Right atrium auricular region (tissue), 2 donors: ENCODE data around the gene BUB1B. TPM values are rescaled to one million over a fixed set of nuclear protein-coding genes. Genes with fewer than 3 reads are reported as not detected.

ENCODE experiments used
- DNase-seq: peaks from one replicate; pipeline ENCODE4 v3.0.0-alpha.2; 2019; ENCODE audit warnings: low spot score
- H3K27ac ChIP-seq, 2 donors: fragments of 200-600 bp; sonication (generic); 1 replicate in 1 of 2; 2 replicates in 1 of 2; pipeline ENCODE4 v1.5.1; 2016 to 2019
- H3K27me3 ChIP-seq, 2 donors: fragments of 200-600 bp; sonication (generic); one replicate each; pipeline versions ENCODE4 v1.5.1 to v1.6.0; 2017 to 2019
- H3K36me3 ChIP-seq: fragments of 200-600 bp; sonication (generic); one replicate; pipeline ENCODE4 v1.5.1; 2016
- H3K4me1 ChIP-seq, 2 donors: fragments of 200-600 bp; sonication (generic); one replicate each; pipeline versions ENCODE4 v1.5.1 to v1.6.0; 2017 to 2019
- H3K4me3 ChIP-seq, 2 donors: fragments of 200-600 bp; sonication (generic); 1 replicate in 1 of 2; 2 replicates in 1 of 2; pipeline ENCODE4 v1.5.1; 2017 to 2019; ENCODE audit warnings: mild to moderate bottlenecking in 1 of 2, moderate library complexity in 1 of 2
- H3K9me3 ChIP-seq, 2 donors: fragments of 200-600 bp; sonication (generic); one replicate each; pipeline ENCODE4 v1.5.1; 2019
- CTCF ChIP-seq, 2 donors: fragments of 200-600 bp; sonication (generic); IDR thresholded peaks; one replicate each; pipeline ENCODE4 v1.5.1; 2019; ENCODE audit warnings: antibody characterized with exemption in 2 of 2
- total RNA-seq, 2 donors: library from RNA; depleted of rRNA; stranded (reverse); fragments of >200 nt; gene quantifications; one replicate each; pipeline ENCODE4 v1.1.0, GENCODE V29; 2016

Gene BUB1B
- total RNA-seq, 2 donors from 2014 or later: 0.39 to 2.1 TPM

- Histone ChIP-seq H3K9me3 (no peaks in the 10 kb centered on the region), H3K27ac (no peak overlapping the region), H3K27me3 (no peaks in the 10 kb centered on the region), H3K4me3 (no peak overlapping the region), H3K36me3 (no peaks in the 10 kb centered on the region), H3K4me1 (no peaks in the 10 kb centered on the region)
- TF ChIP-seq CTCF (IDR thresholded peaks at IDR 0.05): no peak
- DNase-seq: no peak
Measured at GRCh38 chr15:40198355-40199085, 37.7 kb downstream of the BUB1B start.

GRCh38 chr15:40204100-40204499, 43.2 kb downstream of the BUB1B start:
- no peak for DNase-seq
- H3K36me3 ChIP-seq: no peaks in the 10 kb centered on the region
- no peaks in the 10 kb centered on the region for H3K27me3 ChIP-seq
- no peaks in the 10 kb centered on the region for H3K9me3 ChIP-seq
- no peak overlapping the region for H3K4me3 ChIP-seq
- H3K4me1 ChIP-seq: no peaks in the 10 kb centered on the region
- no peak for TF ChIP-seq CTCF (IDR thresholded peaks at IDR 0.05)
- H3K27ac ChIP-seq: no peak overlapping the region

- Histone ChIP-seq H3K36me3 (no peaks in the 10 kb centered on the region), H3K27ac (no peak overlapping the region), H3K4me3 (no peak overlapping the region), H3K4me1 (no peaks in the 10 kb centered on the region), H3K9me3 (no peaks in the 10 kb centered on the region), H3K27me3 (no peaks in the 10 kb centered on the region)
- peak; percentile 84 to 88 for TF ChIP-seq CTCF (IDR thresholded peaks at IDR 0.05)
- no peak for DNase-seq
Measured at GRCh38 chr15:40217166-40217824, 56.4 kb downstream of the BUB1B start.

GRCh38 chr15:40219801-40220200, 58.9 kb downstream of the BUB1B start:
- TF ChIP-seq CTCF (IDR thresholded peaks at IDR 0.05): no peak
- no peaks in the 10 kb centered on the region for H3K4me1 ChIP-seq
- no peak for DNase-seq
- H3K27me3 ChIP-seq: no peaks in the 10 kb centered on the region
- no peaks in the 10 kb centered on the region for H3K36me3 ChIP-seq
- H3K4me3 ChIP-seq: no peak overlapping the region
- no peaks in the 10 kb centered on the region for H3K9me3 ChIP-seq
- H3K27ac ChIP-seq: no peak overlapping the region

GRCh38 chr15:40222131-40222530, 61.3 kb downstream of the BUB1B start:
- no peak for TF ChIP-seq CTCF (IDR thresholded peaks at IDR 0.05)
- no peak overlapping the region for H3K27ac ChIP-seq
- H3K36me3 ChIP-seq: no peaks in the 10 kb centered on the region
- DNase-seq: no peak
- H3K4me3 ChIP-seq: no peak overlapping the region
- H3K4me1 ChIP-seq: no peaks in the 10 kb centered on the region
- H3K27me3 ChIP-seq: no peaks in the 10 kb centered on the region
- no peaks in the 10 kb centered on the region for H3K9me3 ChIP-seq
